ENCODE results near the gene SCAF1.

- TF ChIP-seq EP300 (conservative IDR thresholded peaks at IDR 0.05; ENCODE audit: poor library complexity, severe bottlenecking) (no peak), TAF1 (IDR thresholded peaks at IDR 0.05; ENCODE audit: low read depth) (no peak), SMC3 (conservative IDR thresholded peaks at IDR 0.05; ENCODE audit: poor library complexity) (no peak), RAD21 (conservative IDR thresholded peaks at IDR 0.05) (no peak)
- TF ChIP-seq, protein P1, sequence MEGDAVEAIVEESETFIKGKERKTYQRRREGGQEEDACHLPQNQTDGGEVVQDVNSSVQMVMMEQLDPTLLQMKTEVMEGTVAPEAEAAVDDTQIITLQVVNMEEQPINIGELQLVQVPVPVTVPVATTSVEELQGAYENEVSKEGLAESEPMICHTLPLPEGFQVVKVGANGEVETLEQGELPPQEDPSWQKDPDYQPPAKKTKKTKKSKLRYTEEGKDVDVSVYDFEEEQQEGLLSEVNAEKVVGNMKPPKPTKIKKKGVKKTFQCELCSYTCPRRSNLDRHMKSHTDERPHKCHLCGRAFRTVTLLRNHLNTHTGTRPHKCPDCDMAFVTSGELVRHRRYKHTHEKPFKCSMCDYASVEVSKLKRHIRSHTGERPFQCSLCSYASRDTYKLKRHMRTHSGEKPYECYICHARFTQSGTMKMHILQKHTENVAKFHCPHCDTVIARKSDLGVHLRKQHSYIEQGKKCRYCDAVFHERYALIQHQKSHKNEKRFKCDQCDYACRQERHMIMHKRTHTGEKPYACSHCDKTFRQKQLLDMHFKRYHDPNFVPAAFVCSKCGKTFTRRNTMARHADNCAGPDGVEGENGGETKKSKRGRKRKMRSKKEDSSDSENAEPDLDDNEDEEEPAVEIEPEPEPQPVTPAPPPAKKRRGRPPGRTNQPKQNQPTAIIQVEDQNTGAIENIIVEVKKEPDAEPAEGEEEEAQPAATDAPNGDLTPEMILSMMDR (IDR thresholded peaks at IDR 0.05; ENCODE audit: poor library complexity, severe bottlenecking), result no peak
These were observed 25.5 kb upstream of the SCAF1 start for GRCh38 chr19:49616532-49616931.
